Left hindlimb (tissue), 1 donor: ENCODE results near the gene JARID2.

Experiments
- DNase-seq: peaks from one replicate; pipeline ENCODE4 v3.0.0-alpha.2; 2018

JARID2 gene

GRCh38 chr6:15449011-15449410, 203.1 kb downstream of the JARID2 start:
- no peak for DNase-seq

DNA sequence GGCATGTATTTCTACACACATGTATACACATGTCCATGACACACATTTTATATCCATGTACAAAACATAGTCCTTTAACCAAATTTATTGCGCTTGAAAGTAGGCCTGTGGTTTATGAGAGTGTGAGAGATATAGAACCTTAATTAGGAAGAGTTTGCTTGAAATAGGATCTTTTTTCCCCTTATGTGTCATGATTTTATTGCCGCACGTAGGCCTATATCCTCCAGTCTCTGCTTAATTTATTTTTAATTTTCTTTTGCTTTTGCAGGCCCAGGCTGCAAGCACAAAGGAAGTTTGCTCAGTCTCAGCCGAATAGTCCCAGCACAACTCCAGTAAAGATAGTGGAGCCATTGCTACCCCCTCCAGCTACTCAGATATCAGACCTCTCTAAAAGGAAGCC, 205.9 kb downstream of the JARID2 start:
- DNase-seq: no peak

DNA sequence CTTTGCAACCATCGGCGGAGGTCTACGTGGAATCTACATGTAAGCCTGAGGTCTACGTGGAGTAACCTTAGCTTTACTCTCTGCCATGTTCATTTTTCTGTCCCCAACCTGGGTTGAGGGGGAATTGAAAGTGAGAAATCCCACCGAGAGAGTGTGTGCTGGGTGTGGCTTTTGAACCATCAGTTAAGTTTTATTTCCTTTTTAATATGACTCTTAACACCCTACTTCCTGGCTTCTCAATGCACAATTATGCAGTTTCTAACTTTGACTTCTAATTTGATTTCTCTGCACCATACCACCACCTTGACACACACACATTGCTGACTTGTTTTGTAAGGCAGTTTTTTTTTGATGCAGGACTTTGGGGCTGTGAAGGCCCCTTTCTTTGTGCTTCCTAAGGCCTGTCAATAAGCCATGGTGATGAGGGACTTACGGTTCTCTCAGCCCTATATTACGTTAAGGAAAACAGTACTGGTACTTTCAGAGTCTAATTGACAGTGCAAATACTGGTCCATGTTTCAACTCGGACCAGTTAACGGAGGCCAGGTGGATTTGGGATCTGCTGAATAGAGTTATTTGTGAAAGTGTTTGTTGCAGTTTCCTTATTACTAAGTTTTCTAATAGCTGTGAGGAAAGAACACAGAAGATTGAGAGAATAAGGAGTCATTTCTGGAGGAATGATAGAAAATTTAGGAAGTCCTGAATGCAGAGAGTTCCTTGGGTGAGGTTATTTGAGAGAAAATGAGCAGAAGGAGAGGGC, 206.5 kb downstream of the JARID2 start:
- no peak for DNase-seq

GRCh38 chr6:15453186-15453585, 207.3 kb downstream of the JARID2 start:
- DNase-seq: no peak

GRCh38 chr6:15453622-15454021, 207.8 kb downstream of the JARID2 start:
- no peak for DNase-seq

DNA sequence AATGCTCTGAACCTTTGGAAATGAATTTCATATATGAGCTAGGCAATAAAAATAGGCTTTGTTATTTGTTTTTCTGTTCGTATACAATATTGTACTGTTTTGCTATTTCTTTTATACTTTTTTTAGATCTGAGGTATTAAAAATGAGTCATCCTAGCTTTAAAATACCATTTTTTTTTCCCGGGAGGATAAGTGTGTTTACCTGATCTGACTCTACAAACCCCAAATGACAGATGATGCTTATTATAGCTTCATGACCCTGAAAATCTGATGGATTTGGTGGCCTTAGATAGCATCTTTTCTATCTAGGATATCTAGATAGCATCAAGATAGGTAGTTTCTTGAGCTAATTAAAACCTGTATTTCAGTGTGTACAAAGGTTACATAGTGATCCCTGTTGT, 210.6 kb downstream of the JARID2 start:
- DNase-seq: no peak

DNA sequence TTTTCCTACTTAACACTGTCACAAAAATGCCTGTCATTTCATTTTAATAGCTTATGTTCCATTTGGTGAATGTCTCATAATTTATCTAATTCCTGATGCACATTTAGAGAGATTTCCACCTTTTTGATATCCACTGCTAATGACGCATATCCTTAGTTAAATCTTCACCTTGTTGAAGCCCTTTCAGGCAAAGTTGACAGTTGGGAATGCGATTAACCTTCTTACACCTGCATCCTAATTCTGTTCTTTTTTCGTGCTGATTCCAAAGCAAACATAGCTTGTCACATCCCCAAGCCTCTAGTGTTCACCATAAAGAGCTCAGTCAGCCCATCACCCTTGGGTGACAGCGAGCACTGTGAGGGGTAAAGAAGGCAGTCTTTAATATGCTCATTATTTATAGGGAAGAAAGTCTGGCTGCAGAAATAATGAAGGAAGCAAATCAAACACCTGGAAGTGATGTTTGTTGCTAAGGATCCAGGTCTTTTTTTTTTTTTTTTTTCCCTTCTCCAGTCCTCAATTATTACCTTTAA, 211.3 kb downstream of the JARID2 start:
- no peak for DNase-seq

- DNase-seq: no peak
Measured at GRCh38 chr6:15458021-15458459, 212.2 kb downstream of the JARID2 start.

- no peak for DNase-seq
Measured at GRCh38 chr6:15460110-15460727, 214.3 kb downstream of the JARID2 start.

- DNase-seq: no peak
Measured at GRCh38 chr6:15461127-15461944, 215.5 kb downstream of the JARID2 start.

- no peak for DNase-seq
Measured at GRCh38 chr6:15462256-15462655, 216.4 kb downstream of the JARID2 start.

GRCh38 chr6:15462717-15463525, 217.1 kb downstream of the JARID2 start:
- DNase-seq: no peak

DNA sequence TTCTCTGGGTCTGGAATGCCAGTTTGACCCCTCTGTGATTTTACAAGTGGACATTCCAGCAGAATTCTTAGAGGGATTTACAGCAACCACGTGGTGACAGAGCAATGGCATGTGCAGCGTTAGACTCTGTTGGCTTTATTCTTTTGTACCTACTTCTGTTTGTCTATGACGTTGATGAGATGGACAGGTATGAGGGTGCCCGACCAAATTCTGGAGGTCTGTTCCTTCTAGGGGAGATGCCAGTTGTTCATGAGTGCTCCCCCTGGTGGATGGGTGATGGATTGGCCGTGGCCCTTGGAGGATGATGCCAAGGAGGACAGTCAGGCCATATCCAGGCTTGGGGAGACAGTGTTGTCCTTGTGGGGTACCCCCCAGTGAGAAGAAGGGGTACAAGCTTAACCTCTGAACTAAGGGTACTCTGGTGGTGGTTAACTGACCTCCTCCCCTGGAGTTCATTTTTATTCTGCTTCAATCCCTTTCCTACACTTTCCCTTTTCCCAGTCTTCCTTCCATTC, 218.4 kb downstream of the JARID2 start:
- DNase-seq: no peak

DNA sequence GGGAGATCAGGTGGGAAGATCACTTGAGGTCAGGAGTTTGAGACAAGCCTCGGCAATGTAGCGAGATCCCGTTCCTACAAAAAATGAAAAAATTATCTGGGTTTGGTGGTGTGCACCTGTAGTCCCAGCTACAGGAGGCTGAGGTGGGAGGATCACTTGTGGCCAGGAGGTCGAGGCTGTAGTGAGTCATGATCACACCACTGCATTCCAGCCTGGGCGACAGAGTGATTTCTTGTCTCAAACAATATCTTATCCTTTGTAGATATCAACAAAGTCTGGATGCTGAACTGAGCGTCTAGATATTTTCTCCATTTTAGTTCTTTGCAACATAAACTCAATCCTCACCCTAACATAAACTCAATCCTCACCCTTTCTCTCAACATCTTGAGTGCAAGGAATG, 219.3 kb downstream of the JARID2 start:
- DNase-seq: no peak

GRCh38 chr6:15470746-15471145, 224.9 kb downstream of the JARID2 start:
- no peak for DNase-seq

GRCh38 chr6:15472621-15473020, 226.8 kb downstream of the JARID2 start:
- no peak for DNase-seq

GRCh38 chr6:15473174-15473573, 227.3 kb downstream of the JARID2 start:
- no peak for DNase-seq

DNA sequence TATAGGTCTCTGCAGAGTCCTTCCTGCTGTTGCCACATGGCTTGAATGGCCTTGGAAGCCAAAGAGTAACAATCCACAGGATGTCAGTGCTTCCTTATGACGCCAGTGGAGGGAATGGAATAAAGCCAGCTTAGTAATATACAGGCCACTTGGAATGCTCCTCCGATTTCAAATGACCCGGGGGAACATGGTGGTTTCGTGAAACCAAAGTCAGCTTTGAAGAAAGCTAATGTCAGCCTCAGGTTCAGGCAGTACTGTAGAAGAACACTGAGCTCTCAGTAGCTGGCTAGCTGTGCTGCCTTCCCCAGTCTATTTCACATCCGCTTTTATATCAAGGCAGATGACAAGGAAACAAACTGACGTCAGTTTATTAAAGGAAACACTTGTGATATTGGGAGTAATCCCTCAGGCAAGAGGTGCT, 227.9 kb downstream of the JARID2 start:
- DNase-seq: no peak

GRCh38 chr6:15474196-15474595, 228.3 kb downstream of the JARID2 start:
- no peak for DNase-seq

GRCh38 chr6:15475261-15475660, 229.4 kb downstream of the JARID2 start:
- DNase-seq: no peak

DNA sequence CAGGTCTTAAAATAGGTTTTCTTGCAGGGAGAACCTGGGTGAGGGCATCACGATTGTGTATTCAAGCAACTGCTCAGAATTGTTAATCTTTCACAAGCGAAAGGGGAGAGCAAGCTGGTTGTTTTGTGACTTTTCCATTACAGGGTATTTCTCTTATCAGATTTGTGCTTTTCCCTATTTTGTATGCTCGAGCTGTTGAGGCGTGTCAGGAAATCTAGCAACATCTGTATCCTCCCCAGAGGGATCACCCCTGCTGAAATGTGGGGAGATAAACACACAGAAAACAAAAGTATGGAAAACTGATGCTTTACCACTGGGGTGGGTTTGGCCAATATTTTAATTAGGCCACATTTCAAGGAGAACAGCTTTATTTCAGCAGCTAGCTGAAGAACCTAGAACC, 230.0 kb downstream of the JARID2 start:
- DNase-seq: no peak

- no peak for DNase-seq
Measured at GRCh38 chr6:15476631-15477380, 230.9 kb downstream of the JARID2 start.
